Measurements from ENCODE around the gene FAM72D.
"Not testable (repeated sequence)": the region's sequence is repeated elsewhere in the genome, so short reads cannot be mapped to it uniquely, and the experiment has no call there.

The FAM72D gene

DNA sequence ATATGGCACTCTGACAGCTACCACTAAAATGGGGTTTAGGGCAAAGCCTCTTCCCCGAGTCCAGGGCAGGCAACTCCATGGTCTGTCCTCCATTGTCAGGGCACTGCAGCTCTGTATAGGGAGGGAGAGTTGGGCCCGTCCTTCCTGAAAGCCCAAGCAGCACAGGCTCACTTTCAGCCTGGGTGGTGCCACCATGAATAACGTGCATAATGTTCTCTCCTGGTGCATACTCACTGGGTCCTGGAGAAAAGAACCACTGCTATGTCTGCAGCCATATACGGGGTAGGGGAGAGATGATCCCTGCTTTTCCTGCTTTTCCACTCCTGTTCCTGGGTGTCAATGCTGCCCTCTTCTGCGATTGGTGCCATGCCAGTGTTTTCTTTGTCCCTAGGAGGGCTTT is 60.1 kb downstream of the FAM72D start:
- DNase-seq, result not testable (repeated sequence)

DNA sequence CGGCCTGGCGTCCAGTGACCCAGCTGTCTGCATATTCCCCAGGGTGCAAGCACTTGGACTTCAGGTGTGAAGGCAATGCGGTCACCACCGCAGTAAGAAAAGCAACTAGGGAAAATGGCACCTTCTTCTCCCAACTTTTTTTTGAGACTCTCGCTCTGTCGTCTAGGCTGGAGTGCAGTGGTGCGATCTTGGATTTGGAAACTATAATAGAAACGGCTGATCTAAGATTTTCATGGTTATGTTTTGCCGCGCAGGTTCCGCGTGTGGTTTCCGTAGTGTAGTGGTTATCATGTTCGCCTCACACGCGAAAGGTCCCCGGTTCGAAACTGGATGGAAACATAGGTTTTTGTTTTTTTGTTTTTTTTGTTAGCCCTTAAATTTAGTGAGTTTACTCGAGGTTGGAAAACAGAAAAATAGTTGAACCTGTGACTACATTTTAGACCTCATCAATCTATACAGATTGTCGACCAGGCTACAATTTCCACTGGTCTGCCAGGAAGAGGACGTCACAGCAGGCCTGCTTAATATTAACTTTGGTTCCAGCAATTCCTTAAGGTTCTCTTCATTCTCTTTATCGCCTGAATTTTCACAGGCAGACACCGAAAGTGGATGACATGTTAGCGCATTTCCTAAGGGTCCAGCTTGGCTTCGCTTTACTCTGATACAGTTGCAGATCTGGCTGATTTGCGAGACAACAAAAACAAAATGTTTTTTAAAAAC is 61.3 kb downstream of the FAM72D start:
- DNase-seq, result not testable (repeated sequence)

DNA sequence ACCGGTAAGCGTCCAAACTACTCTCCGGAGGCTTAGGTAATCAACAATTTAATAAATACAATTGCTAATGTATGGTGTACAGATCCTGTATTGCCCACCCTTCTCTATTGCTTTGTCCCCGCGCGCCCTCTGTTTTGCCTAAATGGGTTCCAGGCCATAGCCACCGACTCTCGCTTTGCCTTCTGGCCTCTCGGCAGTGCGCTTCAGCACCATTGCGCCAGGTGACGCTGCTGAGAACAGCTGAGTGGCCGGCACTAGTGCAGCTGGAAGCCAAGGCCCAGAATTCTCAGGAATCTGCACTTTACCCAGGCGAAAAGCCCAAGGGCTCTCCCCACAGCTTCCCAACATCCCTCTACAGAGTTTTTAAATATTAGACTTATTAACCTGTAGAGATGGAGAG is 61.9 kb downstream of the FAM72D start:
- DNase-seq, result not testable (repeated sequence)

DNA sequence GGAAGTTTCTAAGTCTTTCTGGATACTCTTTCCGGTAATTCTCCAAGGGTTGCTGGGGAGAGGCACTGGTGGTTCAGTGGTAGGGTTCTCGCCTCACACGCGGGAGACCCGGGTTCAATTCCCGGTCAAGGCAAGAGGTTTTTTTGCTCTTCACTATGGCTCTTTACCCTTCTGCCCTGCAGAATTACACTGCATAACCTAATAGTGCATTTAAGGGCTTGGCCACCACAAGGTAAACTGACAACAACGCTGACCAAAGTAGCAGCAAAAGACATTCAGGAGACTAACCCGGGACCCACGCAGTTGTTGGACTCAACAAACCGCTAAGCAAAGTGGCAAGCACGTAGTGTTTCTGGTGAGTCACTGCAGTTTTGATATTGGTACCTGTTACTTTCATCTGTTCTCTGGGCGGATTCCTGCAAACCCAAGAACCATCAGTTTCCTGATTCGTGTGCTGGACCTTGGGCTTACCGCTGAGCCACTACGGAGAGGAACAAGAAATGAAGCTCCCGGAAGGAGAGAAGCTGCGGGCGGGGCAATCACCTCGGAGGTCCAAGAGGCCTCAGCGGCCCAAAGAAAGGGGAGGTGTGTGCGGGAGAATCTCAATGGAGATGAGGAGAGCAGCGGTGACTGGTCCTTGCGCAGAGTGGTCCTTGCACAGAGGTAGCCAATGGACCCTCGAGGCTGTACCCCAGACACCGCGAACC is 65.4 kb downstream of the FAM72D start:
- not testable (repeated sequence) for DNase-seq
